SU-DHL-6 (cell line): Measurements from ENCODE around the gene KRT24.

Experiments
- H2AFZ ChIP-seq: fragments of 200-600 bp; sonication (generic); 2 replicates; pipeline ENCODE4 v1.6.1; 2014; ENCODE audit warnings: low read depth, mild to moderate bottlenecking, moderate library complexity, mixed read lengths, antibody characterized with exemption, low read length; ENCODE audit not compliant: severe bottlenecking
- H3F3A ChIP-seq: fragments of 200-600 bp; shearing (Covaris generic); 2 replicates; pipeline ENCODE4 v1.6.0; 2016; ENCODE audit warnings: antibody characterized with exemption, mild to moderate bottlenecking; ENCODE audit not compliant: insufficient read depth
- H3K27ac ChIP-seq: fragments of 200-600 bp; sonication (generic); 2 replicates; pipeline ENCODE4 v1.5.1; 2016; ENCODE audit warnings: low read depth, mild to moderate bottlenecking, low read length, moderate library complexity, mixed read lengths
- H3K27me3 ChIP-seq: fragments of 200-600 bp; sonication (generic), shearing (Covaris generic); 2 replicates; pipeline ENCODE4 v1.6.0; 2014; ENCODE audit warnings: mild to moderate bottlenecking, low read length
- H3K36me3 ChIP-seq: fragments of 200-600 bp; sonication (generic); 2 replicates; pipeline ENCODE4 v1.6.1; 2014; ENCODE audit warnings: mild to moderate bottlenecking, low read length, mixed read lengths
- H3K4me2 ChIP-seq: fragments of 300-600, 200-600 bp; shearing (Covaris generic), sonication (generic); 2 replicates; pipeline ENCODE4 v1.6.0; 2014; ENCODE audit warnings: low read length, low read depth, mild to moderate bottlenecking; ENCODE audit not compliant: poor library complexity, severe bottlenecking
- H3K4me3 ChIP-seq: fragments of 200-600 bp; sonication (generic); 2 replicates; pipeline ENCODE4 v1.5.1; 2014; ENCODE audit warnings: antibody characterized with exemption, low read length, mild to moderate bottlenecking, mixed read lengths; ENCODE audit not compliant: insufficient read depth, poor library complexity, severe bottlenecking
- H3K79me2 ChIP-seq: fragments of 200-600 bp; sonication (generic); 2 replicates; pipeline ENCODE4 v1.6.1; 2014; ENCODE audit warnings: mild to moderate bottlenecking, low read length, moderate library complexity; ENCODE audit not compliant: insufficient read depth
- H3K9ac ChIP-seq: fragments of 200-600 bp; sonication (generic); 2 replicates; pipeline ENCODE4 v1.7.0; 2014; ENCODE audit warnings: mild to moderate bottlenecking, low read length
- H3K9me2 ChIP-seq: fragments of 200-600 bp; sonication (generic); replicated peaks from 2 replicates; pipeline ENCODE4 v1.6.1; 2014; ENCODE audit warnings: low read length; ENCODE audit not compliant: insufficient read depth
- H3K9me3 ChIP-seq: fragments of 200-600 bp; sonication (generic); 2 replicates; pipeline ENCODE4 v1.6.1; 2014; ENCODE audit warnings: low read length, mixed read lengths; ENCODE audit not compliant: insufficient read depth
- H4K20me1 ChIP-seq: fragments of 200-600 bp; sonication (generic); 2 replicates; pipeline ENCODE4 v1.6.1; 2014; ENCODE audit warnings: low read depth, mild to moderate bottlenecking, antibody characterized with exemption, low read length, moderate library complexity, mixed read lengths
- CTCF ChIP-seq: fragments of 200-600 bp; sonication (generic); IDR thresholded peaks from one replicate; pipeline ENCODE4 v1.5.1; 2017; ENCODE audit warnings: antibody characterized with exemption, mild to moderate bottlenecking, low read length, moderate library complexity; ENCODE audit not compliant: insufficient read depth, poor library complexity, severe bottlenecking
- EZH2phosphoT487 ChIP-seq: fragments of 200-600 bp; sonication (generic), shearing (Covaris generic); conservative IDR thresholded peaks from 2 replicates; pipeline ENCODE4 v1.6.1; 2018; ENCODE audit warnings: mild to moderate bottlenecking, antibody characterized with exemption, low read length, moderate library complexity, mixed read lengths

Gene KRT24

GRCh38 chr17:40679523-40679907 lies 24.0 kb downstream of the KRT24 start:
- Histone ChIP-seq H2AFZ (no peak overlapping the region), H3K36me3 (no peaks in the 10 kb centered on the region), H3K27me3 (no peaks in the 10 kb centered on the region), H3K9ac (no peak overlapping the region), H3K9me3 (no peaks in the 10 kb centered on the region), H3K27ac (no peak overlapping the region), H3K4me2 (no peak overlapping the region), H3K4me3 (no peak overlapping the region), H4K20me1 (no peaks in the 10 kb centered on the region), H3K79me2 (no peaks in the 10 kb centered on the region), H3K9me2 (no peaks in the 10 kb centered on the region), H3F3A (no peaks in the 10 kb centered on the region)
- TF ChIP-seq CTCF = no peak
- no peak for TF ChIP-seq EZH2phosphoT487

GRCh38 chr17:40678902-40679522 lies 24.5 kb downstream of the KRT24 start:
- Histone ChIP-seq H4K20me1 (no peaks in the 10 kb centered on the region), H3K9me2 (no peaks in the 10 kb centered on the region), H3F3A (no peaks in the 10 kb centered on the region), H3K27me3 (no peaks in the 10 kb centered on the region), H3K79me2 (no peaks in the 10 kb centered on the region), H3K9me3 (no peaks in the 10 kb centered on the region), H3K4me2 (no peak overlapping the region), H3K9ac (no peak overlapping the region), H2AFZ (no peak overlapping the region), H3K4me3 (no peak overlapping the region), H3K27ac (no peak overlapping the region), H3K36me3 (no peaks in the 10 kb centered on the region)
- TF ChIP-seq CTCF (no peak), EZH2phosphoT487 (no peak)

GRCh38 chr17:40675905-40676304 lies 27.6 kb downstream of the KRT24 start:
- H3K36me3 ChIP-seq = no peaks in the 10 kb centered on the region
- no peak overlapping the region for H3K4me3 ChIP-seq
- H3F3A ChIP-seq = no peaks in the 10 kb centered on the region
- no peak overlapping the region for H2AFZ ChIP-seq
- H3K27me3 ChIP-seq = no peaks in the 10 kb centered on the region
- no peaks in the 10 kb centered on the region for H3K9me3 ChIP-seq
- H3K79me2 ChIP-seq = no peaks in the 10 kb centered on the region
- no peak overlapping the region for H3K27ac ChIP-seq
- H4K20me1 ChIP-seq = no peaks in the 10 kb centered on the region
- H3K9ac ChIP-seq = no peak overlapping the region
- no peak for TF ChIP-seq CTCF
- TF ChIP-seq EZH2phosphoT487 = no peak
- no peak overlapping the region for H3K4me2 ChIP-seq
- no peaks in the 10 kb centered on the region for H3K9me2 ChIP-seq
